Astrocyte of the cerebellum (primary cell): Measurements from ENCODE around the gene CCDC57.
A peak's percentile ranks its signal among the peaks of the same experiment; 100 is the strongest.

ENCODE experiments used
- DNase-seq: peaks from one replicate; pipeline ENCODE4 v3.0.0-alpha.2; 2011; ENCODE audit warnings: low read depth
- H3K4me3 ChIP-seq: 2 replicates; pipeline ENCODE4 v1.5.1; 2011; ENCODE audit warnings: mild to moderate bottlenecking, low read depth, low read length, moderate library complexity
- in situ Hi-C: cut with HindIII; loops from 2 replicates; pipeline ENCODE4 v1.10.0; 2017; ENCODE audit warnings: low sequenced_read_pairs
- TF ChIP-seq, protein P1 (sequence below): IDR thresholded peaks from 2 replicates; pipeline ENCODE4 v1.5.1; 2012; ENCODE audit warnings: low read length, low read depth, moderate library complexity, mild to moderate bottlenecking; ENCODE audit errors: missing control alignments

Gene CCDC57

DNA sequence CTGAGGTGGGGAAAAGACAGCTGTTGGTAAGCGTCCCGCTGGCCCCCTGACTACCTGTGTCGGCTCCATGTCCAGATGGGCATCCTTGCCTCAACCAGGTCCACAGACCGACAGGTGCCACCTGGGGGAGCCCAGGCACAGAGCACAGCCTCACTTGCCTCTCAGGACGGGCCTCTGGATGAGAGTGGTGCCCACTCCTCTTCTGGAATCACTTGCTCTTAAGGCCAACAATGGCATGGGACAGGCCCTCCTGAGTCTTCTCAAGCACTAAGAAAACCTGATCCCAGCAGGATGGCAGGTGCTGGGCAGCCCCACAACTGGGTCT lies 33.4 kb upstream of the CCDC57 start:
- in situ Hi-C loops, result no loop called here
- H3K4me3 ChIP-seq, result no peak overlapping the region
- TF ChIP-seq, protein P1, sequence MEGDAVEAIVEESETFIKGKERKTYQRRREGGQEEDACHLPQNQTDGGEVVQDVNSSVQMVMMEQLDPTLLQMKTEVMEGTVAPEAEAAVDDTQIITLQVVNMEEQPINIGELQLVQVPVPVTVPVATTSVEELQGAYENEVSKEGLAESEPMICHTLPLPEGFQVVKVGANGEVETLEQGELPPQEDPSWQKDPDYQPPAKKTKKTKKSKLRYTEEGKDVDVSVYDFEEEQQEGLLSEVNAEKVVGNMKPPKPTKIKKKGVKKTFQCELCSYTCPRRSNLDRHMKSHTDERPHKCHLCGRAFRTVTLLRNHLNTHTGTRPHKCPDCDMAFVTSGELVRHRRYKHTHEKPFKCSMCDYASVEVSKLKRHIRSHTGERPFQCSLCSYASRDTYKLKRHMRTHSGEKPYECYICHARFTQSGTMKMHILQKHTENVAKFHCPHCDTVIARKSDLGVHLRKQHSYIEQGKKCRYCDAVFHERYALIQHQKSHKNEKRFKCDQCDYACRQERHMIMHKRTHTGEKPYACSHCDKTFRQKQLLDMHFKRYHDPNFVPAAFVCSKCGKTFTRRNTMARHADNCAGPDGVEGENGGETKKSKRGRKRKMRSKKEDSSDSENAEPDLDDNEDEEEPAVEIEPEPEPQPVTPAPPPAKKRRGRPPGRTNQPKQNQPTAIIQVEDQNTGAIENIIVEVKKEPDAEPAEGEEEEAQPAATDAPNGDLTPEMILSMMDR, result no peak
- no peak for DNase-seq

DNA sequence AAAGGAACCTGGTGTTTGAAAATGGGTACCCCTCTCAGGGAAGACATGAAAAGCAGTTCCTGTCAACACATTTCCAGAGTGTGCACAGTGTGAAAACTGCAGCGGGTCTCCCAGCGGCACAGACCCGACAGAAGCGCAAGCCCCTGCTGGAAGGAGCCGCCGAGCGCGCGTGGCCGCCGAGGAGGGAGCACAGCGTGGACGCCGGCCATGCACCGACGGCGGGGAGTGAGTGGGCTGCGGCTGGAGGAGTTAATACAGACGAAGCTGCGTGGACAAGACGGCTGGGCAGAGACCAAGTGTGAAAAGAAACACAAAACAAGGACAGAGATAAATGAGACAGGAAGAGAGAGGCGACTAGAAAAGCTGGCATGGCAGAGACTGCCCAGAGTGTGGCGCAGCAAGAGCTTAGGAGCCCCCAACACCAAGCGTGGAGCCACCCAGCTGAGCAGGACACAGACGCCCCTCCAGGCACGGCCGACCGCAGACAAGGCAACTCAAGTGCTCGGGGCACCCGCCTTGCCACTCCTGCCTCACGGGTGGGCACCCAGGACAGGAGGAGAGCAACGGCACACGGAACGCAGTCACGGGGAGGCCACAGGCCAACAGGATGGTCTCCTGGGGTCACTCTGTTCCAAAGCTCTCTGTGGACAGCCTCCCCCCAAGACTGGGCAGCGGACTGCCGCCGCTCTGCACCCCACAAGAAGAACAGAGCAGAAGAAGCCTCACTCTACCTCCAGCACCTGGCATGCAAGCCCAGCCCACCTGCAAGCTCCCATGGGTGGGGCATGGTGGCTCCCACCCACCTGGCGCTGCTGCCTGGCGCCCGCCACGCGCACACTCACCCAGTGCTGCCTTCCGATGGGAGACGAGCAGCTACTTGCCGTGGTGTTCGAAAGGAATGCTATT lies 32.7 kb upstream of the CCDC57 start:
- no peak overlapping the region for H3K4me3 ChIP-seq
- no peak for DNase-seq
- TF ChIP-seq, protein P1, result no peak
- in situ Hi-C loops, result no loop called here

DNA sequence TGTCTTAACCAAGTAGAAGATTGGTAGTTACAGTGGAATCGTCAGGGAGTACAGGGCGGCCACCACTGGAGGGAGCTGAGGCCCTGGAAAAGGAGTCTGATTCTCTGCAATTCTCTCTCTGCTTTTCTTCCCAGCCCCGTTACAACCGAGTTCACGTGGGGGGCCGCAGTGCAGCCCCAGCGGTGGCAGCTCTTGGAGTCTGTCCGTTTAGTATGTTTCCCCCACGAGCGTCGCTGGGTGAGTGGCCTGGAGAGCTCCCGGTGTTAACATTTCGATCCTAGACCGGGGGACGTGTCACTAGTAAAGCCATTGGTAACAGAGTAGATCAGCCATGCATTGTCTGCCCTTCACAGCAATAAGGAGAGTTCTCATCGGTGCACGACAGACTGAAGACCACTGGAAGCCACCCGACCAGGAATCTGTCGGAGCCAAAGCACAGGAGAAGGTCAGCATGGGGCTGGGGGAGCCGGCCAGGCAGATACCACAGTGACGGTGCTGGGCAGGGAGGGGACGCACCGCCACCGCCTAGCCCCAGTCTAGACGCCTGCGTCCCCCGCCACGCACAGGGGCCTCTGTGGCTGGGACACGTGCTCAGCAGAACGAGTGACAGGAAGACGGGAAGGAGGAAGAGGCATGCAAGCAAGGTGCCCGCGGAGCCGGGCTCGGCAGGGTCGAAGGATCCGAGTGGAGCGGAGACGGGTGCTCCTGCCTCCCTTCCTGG lies 31.9 kb upstream of the CCDC57 start:
- no peak overlapping the region for H3K4me3 ChIP-seq
- DNase-seq, result no peak
- TF ChIP-seq, protein P1, result peak; percentile 41
- in situ Hi-C loops, result no loop called here

DNA sequence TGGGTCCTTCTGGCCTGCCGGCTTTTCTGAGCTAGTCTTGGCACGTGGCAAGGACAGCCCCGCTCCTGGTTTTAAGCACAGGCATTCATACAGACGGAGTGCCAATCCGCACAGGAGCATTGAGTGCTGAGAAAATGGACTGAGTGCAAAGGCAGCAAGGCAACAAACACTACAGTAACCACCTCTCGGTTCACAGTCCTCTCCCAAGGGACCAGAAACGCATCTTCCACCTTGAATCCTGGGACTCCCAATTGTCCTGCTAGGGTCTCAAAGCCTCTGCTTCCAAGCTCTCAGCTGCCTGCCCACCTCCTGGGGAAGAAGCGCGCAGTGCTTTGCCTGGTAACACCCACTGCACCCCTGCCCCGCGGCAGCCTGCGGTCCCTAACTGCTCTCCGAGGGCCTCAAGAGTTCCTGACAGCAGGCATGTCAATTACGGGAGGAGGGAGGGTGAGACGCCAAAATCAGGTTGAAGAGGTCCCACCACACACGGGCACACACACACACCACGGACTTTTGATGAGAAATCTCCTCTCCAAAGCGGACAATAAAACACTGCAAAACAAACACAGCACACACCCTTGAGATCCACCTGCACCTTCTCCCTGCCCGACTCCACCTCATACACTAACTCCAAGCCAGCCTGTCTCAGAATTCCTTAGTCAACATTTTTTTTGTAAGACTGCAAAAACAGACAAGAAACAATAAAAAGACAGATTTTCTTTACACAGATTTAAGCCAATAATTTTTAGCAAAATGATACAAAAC lies 31.2 kb upstream of the CCDC57 start:
- in situ Hi-C loops, result no loop called here
- no peak for DNase-seq
- no peak overlapping the region for H3K4me3 ChIP-seq
- TF ChIP-seq, protein P1, result no peak

DNA sequence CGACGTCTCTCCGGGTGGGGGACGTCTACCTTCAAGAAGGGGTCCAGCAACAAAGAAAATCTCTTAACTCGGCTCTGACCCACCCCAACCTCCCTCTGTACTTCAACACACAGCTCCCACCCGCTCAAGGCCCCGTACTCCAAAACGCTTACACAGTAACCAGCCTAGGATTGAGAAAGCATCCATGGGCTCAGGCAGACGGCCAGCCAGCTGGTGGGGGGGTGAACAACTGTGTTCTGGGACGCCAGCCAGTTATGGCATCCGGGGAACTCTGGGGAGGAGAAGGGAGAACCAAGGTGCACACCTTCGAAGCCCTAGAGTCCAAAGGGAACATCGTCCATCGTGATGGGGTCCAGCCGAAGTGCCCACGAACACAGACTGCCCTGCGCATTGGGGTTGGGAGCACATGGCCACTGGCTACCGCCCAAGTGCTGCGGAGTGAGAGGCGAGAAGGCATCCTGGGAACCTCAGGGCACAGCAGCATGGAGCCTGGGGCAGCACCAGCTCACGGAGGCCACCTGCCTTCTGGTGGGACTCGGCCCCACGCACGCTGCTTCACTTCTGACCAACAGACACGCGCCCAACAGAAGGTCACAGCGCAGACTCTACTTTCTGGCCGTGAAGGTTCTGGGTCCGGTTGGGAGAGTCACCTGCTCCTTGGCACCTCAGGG lies 30.5 kb upstream of the CCDC57 start:
- no peak overlapping the region for H3K4me3 ChIP-seq
- TF ChIP-seq, protein P1, result no peak
- DNase-seq, result peak; percentile 71
- in situ Hi-C loops, result no loop called here

DNA sequence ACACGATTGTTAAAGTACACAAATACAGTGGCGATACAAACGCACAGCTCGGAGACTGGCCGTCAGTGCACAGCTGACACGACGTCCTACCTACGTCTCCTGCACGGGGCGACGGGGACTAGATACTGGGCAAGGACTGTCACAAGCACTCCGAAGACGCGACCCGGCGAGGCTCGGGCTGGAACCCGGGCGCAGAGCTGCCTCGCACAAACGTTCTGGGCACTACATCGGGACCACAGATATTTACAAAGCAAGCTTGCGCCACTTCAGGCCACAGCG lies 30.0 kb upstream of the CCDC57 start:
- no peak for DNase-seq
- H3K4me3 ChIP-seq, result no peak overlapping the region
- TF ChIP-seq, protein P1, result no peak
- in situ Hi-C loops, result no loop called here
